ENCODE data around the gene LVRN. TPM values are rescaled to one million over a fixed set of nuclear protein-coding genes. Genes with fewer than 3 reads are reported as not detected.

LVRN gene
- total and polyA plus RNA-seq, 2 of the 13 experiments (the other 11 are each of a cell fraction or from before 2014, with no cell fraction given) = 0.09 to 0.20 TPM

- POLR2A ChIA-PET = no interaction called here
- ATAC-seq = no peak
These were observed 1.3 kb downstream of the LVRN start for GRCh38 chr5:115963566-115963965.

GRCh38 chr5:115968770-115969169 is 6.5 kb downstream of the LVRN start:
- Histone ChIP-seq H3K79me2 (ENCODE audit: insufficient read depth, low read length) (no peaks in the 10 kb centered on the region), H3K9ac (ENCODE audit: insufficient read depth, low read depth, low read length) (no peak overlapping the region), H3K36me3 (replicated peaks in 1 of 2; ENCODE audit: control insufficient read depth in 1 of 2, insufficient read depth in 2 of 2, low read length in 2 of 2) (no peaks in the 10 kb centered on the region), H3K27ac (ENCODE audit: extremely low read length, insufficient read depth, low read length) (no peak overlapping the region), H3K4me3 (replicated peaks in 1 of 3; ENCODE audit: insufficient read depth in 1 of 3, low read depth in 2 of 3, low read length in 3 of 3) (no peak overlapping the region), H3K27me3 (ENCODE audit: control insufficient read depth in 1 of 2, insufficient read depth in 2 of 2, low read length in 2 of 2) (peaks cover 0 to 15% of the 10 kb centered on the region in 2 experiments; a peak in 2 of 5 replicates), H2AFZ (ENCODE audit: low read length) (no peak overlapping the region), H3K4me2 (ENCODE audit: low read depth, low read length) (no peak overlapping the region), H3K9me3 (ENCODE audit: low read length) (no peaks in the 10 kb centered on the region), H4K20me1 (ENCODE audit: insufficient read depth, low read length) (no peaks in the 10 kb centered on the region), H3K4me1 (ENCODE audit: insufficient read depth, low read length) (no peaks in the 10 kb centered on the region)
- WGBS (ENCODE audit: low lambda C conversion rate) = 31% methylated on average over 2 of the region's 2 CpGs
- no peak for DNase-seq (ENCODE audit: low spot score)
- ATAC-seq = no peak
- CTCF ChIA-PET (ENCODE audit: low intra/inter-chr PET ratio, low total read pairs) = no interaction called here
- BruUV-seq (replicated peaks) = no TSS peak
- POLR2A ChIA-PET = no interaction called here
- no peak for FAIRE-seq
- in situ Hi-C loops (cut with HindIII; ENCODE audit: extremely low pct_ligation_motif_present, low pct_unique_long_range_greater_than_20kb) (no loop called here), intact Hi-C loops (cut with micrococcal nuclease; ENCODE audit: unreplicated experiment) (no loop called here)
- TF ChIP-seq ZNF343 (CRISPR knock-in tag; IDR thresholded peaks at IDR 0.05) (no peak), SP2 (CRISPR knock-in tag; IDR thresholded peaks at IDR 0.05) (no peak), ZBTB34 (CRISPR knock-in tag; IDR thresholded peaks at IDR 0.05) (no peak), ZNF326 (CRISPR knock-in tag; IDR thresholded peaks at IDR 0.05; ENCODE audit: borderline replicate concordance) (no peak), ZNF484 (CRISPR knock-in tag; IDR thresholded peaks at IDR 0.05; ENCODE audit: borderline replicate concordance, low read depth) (no peak), PRDM15 (CRISPR knock-in tag; IDR thresholded peaks at IDR 0.05) (no peak), RORA (CRISPR knock-in tag; IDR thresholded peaks at IDR 0.05) (no peak), THAP7 (CRISPR knock-in tag; IDR thresholded peaks at IDR 0.05) (no peak), SAFB2 (CRISPR knock-in tag; IDR thresholded peaks at IDR 0.05; ENCODE audit: borderline replicate concordance, low read depth) (no peak)

More at GRCh38 chr5:115963566-115963965, 1.3 kb downstream of the LVRN start:
- FAIRE-seq = no peak
- WGBS (ENCODE audit: low lambda C conversion rate) = 70% methylated on average over 17 of the region's 17 CpGs
- H3K9me3 ChIP-seq (ENCODE audit: low read length) = no peaks in the 10 kb centered on the region
- TF ChIP-seq PLSCR1 (CRISPR knock-in tag; IDR thresholded peaks at IDR 0.05; ENCODE audit: borderline replicate concordance) (no peak), ATF7-NPFF (CRISPR knock-in tag; IDR thresholded peaks at IDR 0.05; ENCODE audit: low read depth) (no peak), ZNF543 (CRISPR knock-in tag; IDR thresholded peaks at IDR 0.05) (no peak), RFXAP (CRISPR knock-in tag; IDR thresholded peaks at IDR 0.05; ENCODE audit: borderline replicate concordance) (no peak), RAD21 (CRISPR knock-in tag; IDR thresholded peaks at IDR 0.05) (no peak)
- DNase-seq (ENCODE audit: low spot score) = no peak
- no TSS peak for BruUV-seq (replicated peaks)
- H3K79me2 ChIP-seq (ENCODE audit: insufficient read depth, low read length) = no peaks in the 10 kb centered on the region
- peaks cover 5 to 44% of the 10 kb centered on the region in 2 experiments for H3K27me3 ChIP-seq (ENCODE audit: control insufficient read depth in 1 of 2, insufficient read depth in 2 of 2, low read length in 2 of 2)
- no peak overlapping the region for H2AFZ ChIP-seq (ENCODE audit: low read length)
- H3K4me2 ChIP-seq (ENCODE audit: low read depth, low read length) = no peak overlapping the region
- no peaks in the 10 kb centered on the region for H4K20me1 ChIP-seq (ENCODE audit: insufficient read depth, low read length)
- peaks cover 9% of the 10 kb centered on the region; the same call in 1 of the 2 replicates for H3K4me1 ChIP-seq (ENCODE audit: insufficient read depth, low read length)
- no peak overlapping the region for H3K27ac ChIP-seq (ENCODE audit: extremely low read length, insufficient read depth, low read length)
- in situ Hi-C loops (cut with HindIII; ENCODE audit: extremely low pct_ligation_motif_present, low pct_unique_long_range_greater_than_20kb) (no loop called here), intact Hi-C loops (cut with micrococcal nuclease; ENCODE audit: unreplicated experiment) (no loop called here)
- no peaks in the 10 kb centered on the region for H3K36me3 ChIP-seq (replicated peaks in 1 of 2; ENCODE audit: control insufficient read depth in 1 of 2, insufficient read depth in 2 of 2, low read length in 2 of 2)
- CTCF ChIA-PET (ENCODE audit: low intra/inter-chr PET ratio, low total read pairs) = no interaction called here
- H3K4me3 ChIP-seq (replicated peaks in 1 of 3; ENCODE audit: insufficient read depth in 1 of 3, low read depth in 2 of 3, low read length in 3 of 3) = no peak overlapping the region
- no peak overlapping the region for H3K9ac ChIP-seq (ENCODE audit: insufficient read depth, low read depth, low read length)
